ENCODE measurements around the gene GLT1D1.

DNA sequence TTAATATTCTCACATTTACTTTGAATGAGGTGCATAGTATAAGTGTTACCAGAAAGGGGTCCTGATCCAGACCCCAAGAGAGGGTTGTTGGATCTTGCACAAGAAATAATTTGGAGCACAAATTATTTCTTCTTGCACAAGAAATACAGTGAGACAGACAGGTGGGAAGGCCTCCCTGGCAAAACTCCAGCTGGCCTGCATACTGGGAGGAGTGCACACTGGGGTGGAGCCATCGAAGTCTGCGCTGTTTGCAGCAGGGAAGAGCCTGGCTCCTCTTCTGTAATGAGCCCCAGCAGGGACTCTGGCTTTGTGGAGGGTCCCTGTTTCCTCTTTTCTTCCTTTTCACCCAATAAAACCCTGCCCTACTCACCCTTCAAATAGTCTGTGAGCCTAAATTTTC, 141.6 kb downstream of the GLT1D1 start:
- TF ChIP-seq POLR2AphosphoS5 (IDR thresholded peaks at IDR 0.05; ENCODE audit: low read depth, low read length) = no peak
- TF ChIP-seq TAF1 (IDR thresholded peaks at IDR 0.05; ENCODE audit: borderline replicate concordance, insufficient read depth, low read length) = no peak
- TF ChIP-seq SIN3A (IDR thresholded peaks at IDR 0.05; ENCODE audit: borderline replicate concordance, insufficient read depth, low read length) = no peak

Measured in PFSK-1 (cell line).